ENCODE measurements around the gene SLC9A4.

DNA sequence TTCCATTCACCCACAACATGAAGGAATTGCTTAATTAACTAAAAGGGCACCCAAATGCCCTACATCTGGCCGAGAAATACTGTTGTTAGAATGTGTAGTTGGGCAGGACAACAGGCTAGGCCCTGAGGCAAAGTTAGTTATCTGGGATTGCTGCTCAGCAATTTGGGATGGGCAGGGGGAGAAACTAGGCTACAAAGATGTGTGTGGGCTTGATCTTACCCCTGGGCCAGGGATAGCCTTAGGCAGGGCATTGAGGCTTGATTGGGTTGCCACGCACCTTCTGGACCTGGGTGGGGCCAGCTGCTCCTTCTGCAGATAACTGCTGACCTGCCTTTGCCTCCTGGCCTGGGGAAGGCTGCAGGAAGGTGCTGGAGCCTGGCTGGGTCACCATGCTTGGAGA, 40.6 kb upstream of the SLC9A4 start:
- TF ChIP-seq PHF21A (IDR thresholded peaks at IDR 0.05; ENCODE audit: borderline replicate concordance, low read depth) (no peak), MYBL2 (IDR thresholded peaks at IDR 0.05; ENCODE audit: low read depth) (no peak), MYBL2 (CRISPR knock-in tag; IDR thresholded peaks at IDR 0.05; ENCODE audit: borderline replicate concordance) (no peak), SPI1 (IDR thresholded peaks at IDR 0.05; ENCODE audit: borderline replicate concordance, low read depth, low read length) (no peak), MAZ (CRISPR knock-in tag; conservative IDR thresholded peaks at IDR 0.05 in 1 of 2, IDR thresholded peaks at IDR 0.05 in 1 of 2) (no peak), TCF7L2 (IDR thresholded peaks at IDR 0.05; ENCODE audit: low read depth, low read length) (no peak), L3MBTL2 (IDR thresholded peaks at IDR 0.05) (no peak), FOXA3 (CRISPR knock-in tag; conservative IDR thresholded peaks at IDR 0.05 in 1 of 2, IDR thresholded peaks at IDR 0.05 in 1 of 2) (no peak), SMAD1 (IDR thresholded peaks at IDR 0.05; ENCODE audit: low read depth, low read length, partially characterized antibody) (no peak), SP2 (IDR thresholded peaks at IDR 0.05; ENCODE audit: extremely low read depth, low read depth, low read length, poor library complexity, severe bottlenecking) (no peak), ZNF408 (CRISPR knock-in tag; IDR thresholded peaks at IDR 0.05; ENCODE audit: low read depth) (no peak), ZNF347 (CRISPR knock-in tag; IDR thresholded peaks at IDR 0.05; ENCODE audit: low read depth) (no peak)
- TF ChIP-seq, protein P1, sequence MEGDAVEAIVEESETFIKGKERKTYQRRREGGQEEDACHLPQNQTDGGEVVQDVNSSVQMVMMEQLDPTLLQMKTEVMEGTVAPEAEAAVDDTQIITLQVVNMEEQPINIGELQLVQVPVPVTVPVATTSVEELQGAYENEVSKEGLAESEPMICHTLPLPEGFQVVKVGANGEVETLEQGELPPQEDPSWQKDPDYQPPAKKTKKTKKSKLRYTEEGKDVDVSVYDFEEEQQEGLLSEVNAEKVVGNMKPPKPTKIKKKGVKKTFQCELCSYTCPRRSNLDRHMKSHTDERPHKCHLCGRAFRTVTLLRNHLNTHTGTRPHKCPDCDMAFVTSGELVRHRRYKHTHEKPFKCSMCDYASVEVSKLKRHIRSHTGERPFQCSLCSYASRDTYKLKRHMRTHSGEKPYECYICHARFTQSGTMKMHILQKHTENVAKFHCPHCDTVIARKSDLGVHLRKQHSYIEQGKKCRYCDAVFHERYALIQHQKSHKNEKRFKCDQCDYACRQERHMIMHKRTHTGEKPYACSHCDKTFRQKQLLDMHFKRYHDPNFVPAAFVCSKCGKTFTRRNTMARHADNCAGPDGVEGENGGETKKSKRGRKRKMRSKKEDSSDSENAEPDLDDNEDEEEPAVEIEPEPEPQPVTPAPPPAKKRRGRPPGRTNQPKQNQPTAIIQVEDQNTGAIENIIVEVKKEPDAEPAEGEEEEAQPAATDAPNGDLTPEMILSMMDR (IDR thresholded peaks at IDR 0.05 in 2 of 3, conservative IDR thresholded peaks at IDR 0.05 in 1 of 3; ENCODE audit: insufficient read depth in 2 of 3, low read depth in 1 of 3, low read length in 3 of 3): no peak
- TF ChIP-seq, protein P2, sequence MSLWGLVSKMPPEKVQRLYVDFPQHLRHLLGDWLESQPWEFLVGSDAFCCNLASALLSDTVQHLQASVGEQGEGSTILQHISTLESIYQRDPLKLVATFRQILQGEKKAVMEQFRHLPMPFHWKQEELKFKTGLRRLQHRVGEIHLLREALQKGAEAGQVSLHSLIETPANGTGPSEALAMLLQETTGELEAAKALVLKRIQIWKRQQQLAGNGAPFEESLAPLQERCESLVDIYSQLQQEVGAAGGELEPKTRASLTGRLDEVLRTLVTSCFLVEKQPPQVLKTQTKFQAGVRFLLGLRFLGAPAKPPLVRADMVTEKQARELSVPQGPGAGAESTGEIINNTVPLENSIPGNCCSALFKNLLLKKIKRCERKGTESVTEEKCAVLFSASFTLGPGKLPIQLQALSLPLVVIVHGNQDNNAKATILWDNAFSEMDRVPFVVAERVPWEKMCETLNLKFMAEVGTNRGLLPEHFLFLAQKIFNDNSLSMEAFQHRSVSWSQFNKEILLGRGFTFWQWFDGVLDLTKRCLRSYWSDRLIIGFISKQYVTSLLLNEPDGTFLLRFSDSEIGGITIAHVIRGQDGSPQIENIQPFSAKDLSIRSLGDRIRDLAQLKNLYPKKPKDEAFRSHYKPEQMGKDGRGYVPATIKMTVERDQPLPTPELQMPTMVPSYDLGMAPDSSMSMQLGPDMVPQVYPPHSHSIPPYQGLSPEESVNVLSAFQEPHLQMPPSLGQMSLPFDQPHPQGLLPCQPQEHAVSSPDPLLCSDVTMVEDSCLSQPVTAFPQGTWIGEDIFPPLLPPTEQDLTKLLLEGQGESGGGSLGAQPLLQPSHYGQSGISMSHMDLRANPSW (CRISPR knock-in tag; IDR thresholded peaks at IDR 0.05): no peak
- TF ChIP-seq, protein P3, sequence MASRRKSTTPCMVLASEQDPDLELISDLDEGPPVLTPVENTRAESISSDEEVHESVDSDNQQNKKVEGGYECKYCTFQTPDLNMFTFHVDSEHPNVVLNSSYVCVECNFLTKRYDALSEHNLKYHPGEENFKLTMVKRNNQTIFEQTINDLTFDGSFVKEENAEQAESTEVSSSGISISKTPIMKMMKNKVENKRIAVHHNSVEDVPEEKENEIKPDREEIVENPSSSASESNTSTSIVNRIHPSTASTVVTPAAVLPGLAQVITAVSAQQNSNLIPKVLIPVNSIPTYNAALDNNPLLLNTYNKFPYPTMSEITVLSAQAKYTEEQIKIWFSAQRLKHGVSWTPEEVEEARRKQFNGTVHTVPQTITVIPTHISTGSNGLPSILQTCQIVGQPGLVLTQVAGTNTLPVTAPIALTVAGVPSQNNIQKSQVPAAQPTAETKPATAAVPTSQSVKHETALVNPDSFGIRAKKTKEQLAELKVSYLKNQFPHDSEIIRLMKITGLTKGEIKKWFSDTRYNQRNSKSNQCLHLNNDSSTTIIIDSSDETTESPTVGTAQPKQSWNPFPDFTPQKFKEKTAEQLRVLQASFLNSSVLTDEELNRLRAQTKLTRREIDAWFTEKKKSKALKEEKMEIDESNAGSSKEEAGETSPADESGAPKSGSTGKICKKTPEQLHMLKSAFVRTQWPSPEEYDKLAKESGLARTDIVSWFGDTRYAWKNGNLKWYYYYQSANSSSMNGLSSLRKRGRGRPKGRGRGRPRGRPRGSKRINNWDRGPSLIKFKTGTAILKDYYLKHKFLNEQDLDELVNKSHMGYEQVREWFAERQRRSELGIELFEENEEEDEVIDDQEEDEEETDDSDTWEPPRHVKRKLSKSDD (conservative IDR thresholded peaks at IDR 0.05; ENCODE audit: low read length): no peak

Measured in K562 (cell line).